ENCODE data around the gene ZDHHC5. TPM values are rescaled to one million over a fixed set of nuclear protein-coding genes. Genes with fewer than 3 reads are reported as not detected.

ZDHHC5 gene
- polyA plus RNA-seq, 2 of the 4 experiments (the other 2 are of a cell fraction) = 44.1 to 63.8 TPM

DNA sequence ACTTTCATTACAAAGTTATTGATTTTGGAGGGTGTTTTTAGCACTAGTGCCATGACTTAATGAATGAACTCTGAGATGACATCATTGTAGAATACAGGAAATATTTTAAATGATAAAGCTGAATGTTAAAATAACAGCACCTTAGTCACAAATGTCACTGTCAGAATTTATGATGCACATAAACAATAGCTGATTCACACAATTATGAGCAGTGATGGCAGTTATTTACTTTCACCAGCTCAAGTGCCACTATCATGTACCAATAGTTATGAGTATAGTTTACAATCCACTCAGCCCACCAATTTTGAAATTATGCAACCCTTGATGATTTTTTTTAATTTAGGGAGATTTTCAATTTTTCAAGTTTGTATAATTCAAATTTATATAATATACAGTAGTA, 47.4 kb upstream of the ZDHHC5 start:
- ChIA-PET CTCF (interaction anchor here (1.7 kb wide), 1 partner anchor 23 kb away, joined by 7 read pairs; no protein-coding TSS in a partner anchor), POLR2A (no interaction called here)
- ATAC-seq = no peak
- Histone ChIP-seq H3K4me3 (no peak overlapping the region), H3K27ac (no peak overlapping the region), H3K4me1 (no peaks in the 10 kb centered on the region), H3K4me2 (no peak overlapping the region), H3K9me3 (peaks cover 34% of the 10 kb centered on the region)
- TF ChIP-seq HDAC2 (IDR thresholded peaks at IDR 0.05) (no peak), POLR2AphosphoS2 (conservative IDR thresholded peaks at IDR 0.05; ENCODE audit: low read length) (no peak), MAFK (IDR thresholded peaks at IDR 0.05; ENCODE audit: partially characterized antibody) (no peak), CBX2 (IDR thresholded peaks at IDR 0.05; ENCODE audit: borderline replicate concordance, low read depth) (no peak), CHD4 (IDR thresholded peaks at IDR 0.05; ENCODE audit: borderline replicate concordance) (no peak), KDM5A (IDR thresholded peaks at IDR 0.05) (no peak), ZSCAN20 (CRISPR knock-in tag; IDR thresholded peaks at IDR 0.05) (no peak), HOXB13 (CRISPR knock-in tag; IDR thresholded peaks at IDR 0.05; ENCODE audit: low read depth) (no peak), NR3C1 (IDR thresholded peaks at IDR 0.05) (no peak), ZC3H11A (IDR thresholded peaks at IDR 0.05) (no peak)
- no peak for DNase-seq (ENCODE audit: low read depth in 1 of 2, low spot score in 1 of 2)
- no peak for FAIRE-seq

DNA sequence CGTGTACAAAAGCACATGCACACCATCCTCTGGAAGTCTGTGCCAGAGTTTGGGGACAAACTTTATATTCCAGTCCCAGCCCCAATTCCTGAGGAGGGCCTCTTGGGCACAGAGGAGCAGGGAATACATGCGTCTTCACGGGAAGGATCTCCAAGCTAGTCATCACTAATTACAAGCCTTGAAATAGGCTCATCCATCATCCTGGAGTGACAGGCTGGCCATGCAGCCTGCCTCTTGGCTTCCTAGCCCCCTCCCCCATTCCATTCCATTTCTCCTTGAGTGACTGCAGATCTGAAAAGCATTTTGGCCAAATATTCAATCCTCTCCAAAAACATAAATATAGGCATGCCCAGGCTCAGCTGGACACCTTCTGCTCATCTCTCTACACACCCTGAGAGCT, 45.7 kb upstream of the ZDHHC5 start:
- Histone ChIP-seq H3K4me2 (no peak overlapping the region), H3K9me3 (peaks cover 34% of the 10 kb centered on the region), H3K27ac (no peak overlapping the region), H3K4me1 (no peaks in the 10 kb centered on the region), H3K4me3 (no peak overlapping the region)
- TF ChIP-seq RNF2 (IDR thresholded peaks at IDR 0.05; ENCODE audit: borderline replicate concordance, low read depth) (no peak), CHD4 (IDR thresholded peaks at IDR 0.05; ENCODE audit: borderline replicate concordance) (no peak), MYC (IDR thresholded peaks at IDR 0.05; ENCODE audit: borderline replicate concordance, low read length) (no peak), NR3C1 (IDR thresholded peaks at IDR 0.05) (no peak)
- TF ChIP-seq, protein P1, sequence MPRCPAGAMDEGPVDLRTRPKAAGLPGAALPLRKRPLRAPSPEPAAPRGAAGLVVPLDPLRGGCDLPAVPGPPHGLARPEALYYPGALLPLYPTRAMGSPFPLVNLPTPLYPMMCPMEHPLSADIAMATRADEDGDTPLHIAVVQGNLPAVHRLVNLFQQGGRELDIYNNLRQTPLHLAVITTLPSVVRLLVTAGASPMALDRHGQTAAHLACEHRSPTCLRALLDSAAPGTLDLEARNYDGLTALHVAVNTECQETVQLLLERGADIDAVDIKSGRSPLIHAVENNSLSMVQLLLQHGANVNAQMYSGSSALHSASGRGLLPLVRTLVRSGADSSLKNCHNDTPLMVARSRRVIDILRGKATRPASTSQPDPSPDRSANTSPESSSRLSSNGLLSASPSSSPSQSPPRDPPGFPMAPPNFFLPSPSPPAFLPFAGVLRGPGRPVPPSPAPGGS (IDR thresholded peaks at IDR 0.05) = no peak
- TF ChIP-seq, protein P2, sequence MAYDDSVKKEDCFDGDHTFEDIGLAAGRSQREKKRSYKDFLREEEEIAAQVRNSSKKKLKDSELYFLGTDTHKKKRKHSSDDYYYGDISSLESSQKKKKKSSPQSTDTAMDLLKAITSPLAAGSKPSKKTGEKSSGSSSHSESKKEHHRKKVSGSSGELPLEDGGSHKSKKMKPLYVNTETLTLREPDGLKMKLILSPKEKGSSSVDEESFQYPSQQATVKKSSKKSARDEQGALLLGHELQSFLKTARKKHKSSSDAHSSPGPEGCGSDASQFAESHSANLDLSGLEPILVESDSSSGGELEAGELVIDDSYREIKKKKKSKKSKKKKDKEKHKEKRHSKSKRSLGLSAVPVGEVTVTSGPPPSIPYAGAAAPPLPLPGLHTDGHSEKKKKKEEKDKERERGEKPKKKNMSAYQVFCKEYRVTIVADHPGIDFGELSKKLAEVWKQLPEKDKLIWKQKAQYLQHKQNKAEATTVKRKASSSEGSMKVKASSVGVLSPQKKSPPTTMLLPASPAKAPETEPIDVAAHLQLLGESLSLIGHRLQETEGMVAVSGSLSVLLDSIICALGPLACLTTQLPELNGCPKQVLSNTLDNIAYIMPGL (CRISPR knock-in tag; IDR thresholded peaks at IDR 0.05; ENCODE audit: borderline replicate concordance) = no peak
- ChIA-PET POLR2A (no interaction called here), CTCF (interaction anchor here (0.6 to 1.4 kb wide), 3 partner anchors 19 to 338 kb away, joined by 3 to 6 read pairs (median 4); partner anchors contain the start of gene UBE2L6)
- 30% methylated on average over 3 of the region's 3 CpGs for WGBS (ENCODE audit: missing lambda C conversion rate)
- ATAC-seq (no peak), FAIRE-seq (no peak), DNase-seq (ENCODE audit: low read depth in 1 of 2, low spot score in 1 of 2) (no peak)

DNA sequence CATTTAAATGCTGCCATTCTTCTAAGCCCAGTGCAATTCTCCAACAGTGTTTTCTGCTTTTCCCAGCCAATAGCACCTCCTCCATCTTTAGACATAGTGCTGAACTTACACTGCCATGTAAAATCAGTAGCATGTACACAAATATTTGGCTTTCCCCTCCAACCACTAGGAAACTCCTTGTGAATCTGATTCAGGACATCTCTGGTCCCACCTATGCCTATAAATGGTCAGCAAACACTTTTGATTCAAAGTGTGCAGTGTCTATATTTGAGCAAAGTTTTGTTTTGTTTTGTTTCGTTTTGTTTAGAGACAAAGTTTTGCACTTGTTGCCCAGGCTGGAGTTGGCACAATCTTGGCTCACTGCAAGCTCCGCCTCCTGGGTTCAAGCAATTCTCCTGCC, 43.0 kb upstream of the ZDHHC5 start:
- ATAC-seq (no peak), FAIRE-seq (no peak), DNase-seq (ENCODE audit: low read depth in 1 of 2, low spot score in 1 of 2) (no peak)
- TF ChIP-seq HEYL (CRISPR knock-in tag; IDR thresholded peaks at IDR 0.05) = no peak
- TF ChIP-seq KDM1A (IDR thresholded peaks at IDR 0.05; ENCODE audit: low read depth) = no peak
- no peak for TF ChIP-seq FOSB (CRISPR knock-in tag; IDR thresholded peaks at IDR 0.05)
- TF ChIP-seq KDM5A (IDR thresholded peaks at IDR 0.05) = no peak
- TF ChIP-seq CBX2 (IDR thresholded peaks at IDR 0.05; ENCODE audit: borderline replicate concordance, low read depth) = no peak
- TF ChIP-seq, protein P3, sequence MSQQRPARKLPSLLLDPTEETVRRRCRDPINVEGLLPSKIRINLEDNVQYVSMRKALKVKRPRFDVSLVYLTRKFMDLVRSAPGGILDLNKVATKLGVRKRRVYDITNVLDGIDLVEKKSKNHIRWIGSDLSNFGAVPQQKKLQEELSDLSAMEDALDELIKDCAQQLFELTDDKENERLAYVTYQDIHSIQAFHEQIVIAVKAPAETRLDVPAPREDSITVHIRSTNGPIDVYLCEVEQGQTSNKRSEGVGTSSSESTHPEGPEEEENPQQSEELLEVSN (IDR thresholded peaks at IDR 0.05; ENCODE audit: borderline replicate concordance, low read depth) = no peak
- TF ChIP-seq EP300 (IDR thresholded peaks at IDR 0.05) = no peak
- TF ChIP-seq, protein P1 (IDR thresholded peaks at IDR 0.05) = no peak
- WGBS (ENCODE audit: missing lambda C conversion rate) = 50% methylated on average over 2 of the region's 2 CpGs
- ChIA-PET CTCF (interaction anchor here (0.6 to 0.8 kb wide), 2 partner anchors 11 to 20 kb away, joined by 3 to 4 read pairs; no protein-coding TSS in a partner anchor), POLR2A (no interaction called here)
- peaks cover 10% of the 10 kb centered on the region; the same call in 2 of the 3 replicates for H3K9me3 ChIP-seq
- H3K4me3 ChIP-seq = no peak overlapping the region
- H3K27ac ChIP-seq = no peak overlapping the region
- H3K4me2 ChIP-seq = no peak overlapping the region
- no peaks in the 10 kb centered on the region for H3K4me1 ChIP-seq
